ENCODE data around the gene PPARG.

The PPARG gene

DNA sequence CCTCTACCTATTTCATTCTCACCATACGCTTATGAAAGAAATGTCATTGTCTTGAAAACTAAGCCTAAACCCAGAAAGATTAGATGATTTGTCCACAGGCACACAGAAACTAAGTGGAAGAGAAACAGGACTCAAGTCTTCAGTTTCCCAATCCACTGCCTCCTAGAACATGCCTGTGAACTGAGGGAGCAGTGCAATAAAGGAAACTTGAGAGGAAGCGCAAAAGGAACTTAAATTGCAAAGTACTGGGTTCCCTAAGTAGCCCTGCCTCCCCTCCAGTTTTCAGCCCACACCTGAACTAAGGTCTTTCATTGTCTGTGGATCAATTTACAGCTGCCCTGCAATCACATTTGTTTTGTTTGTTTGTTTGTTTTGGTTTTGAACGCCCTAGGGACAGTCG, 138.7 kb downstream of the PPARG start:
- no peak overlapping the region for H3K4me3 ChIP-seq (ENCODE audit: low read depth, low read length, poor library complexity, severe bottlenecking)
- no peaks in the 10 kb centered on the region for H3K9me2 ChIP-seq (ENCODE audit: low read depth, low read length)
- no peak overlapping the region for H3K9ac ChIP-seq (ENCODE audit: low read length)
- H3K36me3 ChIP-seq (ENCODE audit: insufficient read depth, low read length): no peaks in the 10 kb centered on the region
- no peaks in the 10 kb centered on the region for H4K20me1 ChIP-seq (ENCODE audit: insufficient read depth, low read length)
- H3K79me2 ChIP-seq (ENCODE audit: insufficient read depth, low read length): no peaks in the 10 kb centered on the region
- TF ChIP-seq EZH2 (IDR thresholded peaks at IDR 0.05; ENCODE audit: borderline replicate concordance, low read length): no peak
- TF ChIP-seq CTCF (IDR thresholded peaks at IDR 0.05; ENCODE audit: low read length): no peak
- H3K4me1 ChIP-seq (ENCODE audit: insufficient read depth, low read length, severe bottlenecking): no peaks in the 10 kb centered on the region
- no peaks in the 10 kb centered on the region for H3K27me3 ChIP-seq (ENCODE audit: insufficient read depth, low read length)
- no peaks in the 10 kb centered on the region; the same call in 1 of the 2 replicates for H3K9me3 ChIP-seq (ENCODE audit: low read length)
- no peaks in the 10 kb centered on the region for H3F3A ChIP-seq (ENCODE audit: insufficient read depth, low read length)
- no peak overlapping the region for H3K4me2 ChIP-seq (ENCODE audit: low read length)
- no peak overlapping the region for H2AFZ ChIP-seq (ENCODE audit: low read length)
- H3K27ac ChIP-seq (ENCODE audit: low read depth, low read length, poor library complexity, severe bottlenecking): no peak overlapping the region

DNA sequence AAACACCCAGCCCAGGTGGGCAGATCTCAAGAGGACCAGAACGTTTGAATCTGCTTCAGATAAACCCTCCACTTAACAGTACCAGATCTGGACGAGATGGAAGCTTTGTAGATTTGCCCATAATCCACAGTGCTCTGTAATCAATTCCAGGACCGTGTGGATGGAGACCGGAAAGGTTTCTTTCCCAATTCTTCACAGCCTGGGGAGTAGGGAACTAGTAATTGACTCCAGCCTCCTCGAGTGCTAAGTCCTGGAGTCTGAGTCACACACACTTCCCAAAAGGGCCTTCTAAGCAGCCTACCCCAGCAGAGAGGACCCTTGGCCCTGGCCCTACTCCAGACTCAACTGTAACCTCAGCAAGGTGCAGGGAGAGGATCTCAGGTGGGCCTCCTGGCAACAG, 139.3 kb downstream of the PPARG start:
- no peaks in the 10 kb centered on the region for H3K36me3 ChIP-seq (ENCODE audit: insufficient read depth, low read length)
- H2AFZ ChIP-seq (ENCODE audit: low read length): no peak overlapping the region
- H3K4me3 ChIP-seq (ENCODE audit: low read depth, low read length, poor library complexity, severe bottlenecking): no peak overlapping the region
- TF ChIP-seq EZH2 (IDR thresholded peaks at IDR 0.05; ENCODE audit: borderline replicate concordance, low read length): no peak
- TF ChIP-seq CTCF (IDR thresholded peaks at IDR 0.05; ENCODE audit: low read length): no peak
- no peaks in the 10 kb centered on the region for H3K4me1 ChIP-seq (ENCODE audit: insufficient read depth, low read length, severe bottlenecking)
- H3K9ac ChIP-seq (ENCODE audit: low read length): no peak overlapping the region
- H3K27me3 ChIP-seq (ENCODE audit: insufficient read depth, low read length): no peaks in the 10 kb centered on the region; the same call in 1 of the 2 replicates
- no peaks in the 10 kb centered on the region for H3K79me2 ChIP-seq (ENCODE audit: insufficient read depth, low read length)
- no peaks in the 10 kb centered on the region for H4K20me1 ChIP-seq (ENCODE audit: insufficient read depth, low read length)
- H3K9me3 ChIP-seq (ENCODE audit: low read length): peaks cover 3% of the 10 kb centered on the region; the same call in 1 of the 2 replicates
- H3F3A ChIP-seq (ENCODE audit: insufficient read depth, low read length): no peaks in the 10 kb centered on the region
- no peaks in the 10 kb centered on the region for H3K9me2 ChIP-seq (ENCODE audit: low read depth, low read length)
- H3K27ac ChIP-seq (ENCODE audit: low read depth, low read length, poor library complexity, severe bottlenecking): no peak overlapping the region
- no peak overlapping the region for H3K4me2 ChIP-seq (ENCODE audit: low read length)

DNA sequence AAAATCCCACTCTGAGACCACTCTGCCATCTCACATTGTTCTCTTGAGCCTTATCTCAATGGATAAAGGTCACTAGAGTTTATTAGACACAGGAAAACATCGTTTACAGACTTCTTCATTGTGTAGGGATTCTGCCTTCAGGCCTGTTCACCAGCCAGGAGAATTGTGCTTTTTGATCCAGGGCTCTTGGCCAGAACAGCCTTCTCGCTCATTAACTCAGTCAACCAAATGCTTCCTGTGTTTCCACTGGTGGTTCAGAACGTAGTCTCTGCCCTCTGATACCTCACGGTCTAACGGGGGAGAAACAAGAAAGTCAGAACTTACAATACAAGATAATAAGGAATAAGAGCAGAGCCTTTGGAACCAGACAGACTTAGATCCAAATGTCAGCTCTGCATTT, 141.2 kb downstream of the PPARG start:
- no peak overlapping the region for H3K4me3 ChIP-seq (ENCODE audit: low read depth, low read length, poor library complexity, severe bottlenecking)
- no peaks in the 10 kb centered on the region for H3K79me2 ChIP-seq (ENCODE audit: insufficient read depth, low read length)
- H3K9me3 ChIP-seq (ENCODE audit: low read length): peaks cover 3% of the 10 kb centered on the region; the same call in 1 of the 2 replicates
- H3F3A ChIP-seq (ENCODE audit: insufficient read depth, low read length): no peaks in the 10 kb centered on the region
- no peaks in the 10 kb centered on the region for H3K9me2 ChIP-seq (ENCODE audit: low read depth, low read length)
- H4K20me1 ChIP-seq (ENCODE audit: insufficient read depth, low read length): no peaks in the 10 kb centered on the region
- TF ChIP-seq EZH2 (IDR thresholded peaks at IDR 0.05; ENCODE audit: borderline replicate concordance, low read length): no peak
- TF ChIP-seq CTCF (IDR thresholded peaks at IDR 0.05; ENCODE audit: low read length): no peak
- no peak overlapping the region for H2AFZ ChIP-seq (ENCODE audit: low read length)
- no peaks in the 10 kb centered on the region for H3K4me1 ChIP-seq (ENCODE audit: insufficient read depth, low read length, severe bottlenecking)
- no peak overlapping the region for H3K4me2 ChIP-seq (ENCODE audit: low read length)
- no peak overlapping the region for H3K27ac ChIP-seq (ENCODE audit: low read depth, low read length, poor library complexity, severe bottlenecking)
- no peaks in the 10 kb centered on the region; the same call in 1 of the 2 replicates for H3K27me3 ChIP-seq (ENCODE audit: insufficient read depth, low read length)
- H3K36me3 ChIP-seq (ENCODE audit: insufficient read depth, low read length): no peaks in the 10 kb centered on the region
- no peak overlapping the region for H3K9ac ChIP-seq (ENCODE audit: low read length)
